ENCODE data around the gene TXNDC11. TPM values are rescaled to one million over a fixed set of nuclear protein-coding genes. Genes with fewer than 3 reads are reported as not detected.

TXNDC11 gene
- total and polyA plus RNA-seq, 10 of the 15 experiments (the other 5 are each of a cell fraction or from before 2014, with no cell fraction given), result 1.7 to 86.7 (median 54.4) TPM

GRCh38 chr16:11742536-11743307, at the start of gene TXNDC11 (continued):
- TF ChIP-seq POU2F2 (IDR thresholded peaks at IDR 0.05; ENCODE audit: borderline replicate concordance, low read depth, low read length), result peak; percentile 47; the same call in 1 of the 3 replicates
- peak; percentile 95 for TF ChIP-seq NKRF (conservative IDR thresholded peaks at IDR 0.05)
- TF ChIP-seq NBN (IDR thresholded peaks at IDR 0.05), result no peak; the same call in 1 of the 2 replicates
- TF ChIP-seq TCF3 (IDR thresholded peaks at IDR 0.05; ENCODE audit: borderline replicate concordance, insufficient read depth, low read depth, low read length), result peak; percentile 35; the same call in 1 of the 2 replicates
- TF ChIP-seq IRF3 (IDR thresholded peaks at IDR 0.05), result no peak
- peak; percentile 81; the same call in 1 of the 2 replicates for TF ChIP-seq HDGF (IDR thresholded peaks at IDR 0.05)
- TF ChIP-seq BCL3 (IDR thresholded peaks at IDR 0.05; ENCODE audit: borderline replicate concordance, insufficient read depth, low read depth, low read length, poor library complexity, severe bottlenecking), result peak; percentile 71
- peak; percentile 29; the same call in 1 of the 2 replicates for TF ChIP-seq MXI1 (IDR thresholded peaks at IDR 0.05; ENCODE audit: low read depth, low read length)
- no peak for TF ChIP-seq PBX3 (IDR thresholded peaks at IDR 0.05; ENCODE audit: insufficient replicate concordance, low read depth, low read length)
- no peak for TF ChIP-seq E2F4 (IDR thresholded peaks at IDR 0.05; ENCODE audit: low read depth, low read length)
- no peak for TF ChIP-seq SPI1 (IDR thresholded peaks at IDR 0.05; ENCODE audit: borderline replicate concordance, insufficient read depth, low read depth, low read length)
- no peak for TF ChIP-seq IRF4 (IDR thresholded peaks at IDR 0.05; ENCODE audit: low read depth, low read length)
- no peak for TF ChIP-seq ZNF592 (IDR thresholded peaks at IDR 0.05)
- TF ChIP-seq NR2F1 (conservative IDR thresholded peaks at IDR 0.05), result peak; percentile 88
- peak; percentile 94 for TF ChIP-seq SMARCA5 (IDR thresholded peaks at IDR 0.05)
- no peak for TF ChIP-seq CBX5 (IDR thresholded peaks at IDR 0.05; ENCODE audit: low read depth)
- peak; percentile 42; the same call in 1 of the 2 replicates for TF ChIP-seq PML (IDR thresholded peaks at IDR 0.05; ENCODE audit: low read length)
- TF ChIP-seq NFIC (IDR thresholded peaks at IDR 0.05; ENCODE audit: low read depth, low read length), result no peak
